ENCODE results near the gene GPC1. TPM values are rescaled to one million over a fixed set of nuclear protein-coding genes. Genes with fewer than 3 reads are reported as not detected.

GPC1 gene
- polyA plus RNA-seq, 1 experiment: 46.8 TPM

DNA sequence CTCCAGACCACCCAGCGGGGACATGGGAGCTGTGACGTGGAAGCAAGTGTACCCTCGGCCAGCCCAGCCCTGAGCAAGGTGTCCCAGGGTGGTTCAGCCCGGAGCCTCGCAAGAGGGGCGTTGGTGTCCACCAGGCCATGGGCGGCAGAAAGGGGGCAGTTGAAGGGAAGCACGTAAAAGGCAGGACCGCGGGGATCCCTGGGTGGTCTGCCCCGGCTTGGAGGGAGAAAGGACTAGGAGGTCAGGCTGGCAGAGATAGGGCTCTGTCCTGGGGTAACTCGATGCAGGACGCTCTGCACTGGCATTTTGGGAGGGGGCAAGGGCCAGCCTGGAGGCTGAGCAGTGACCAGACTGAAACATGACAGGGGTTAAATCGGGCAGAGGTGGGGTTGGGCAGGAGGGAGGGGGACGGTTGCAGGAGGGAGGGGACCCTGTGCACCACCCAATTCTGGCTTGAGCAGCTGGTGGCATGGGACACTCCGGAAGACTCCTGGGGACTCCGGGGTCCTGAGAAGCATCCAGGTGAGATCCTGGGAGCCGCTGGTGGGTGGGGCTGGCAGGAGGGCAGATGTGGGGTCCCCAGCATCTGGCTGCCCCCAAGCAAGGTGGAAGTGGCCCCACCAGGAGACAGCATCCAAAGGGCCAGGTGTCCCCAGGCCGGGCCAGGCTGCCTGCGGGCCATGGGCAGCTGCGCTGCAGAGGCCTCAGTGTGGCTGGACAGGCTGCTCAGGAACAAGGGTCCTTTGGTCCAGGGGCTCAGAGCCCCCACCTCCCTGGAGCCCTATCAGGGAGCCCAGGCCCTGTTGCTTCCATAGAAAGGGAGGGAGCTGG lies 46.8 kb upstream of the GPC1 start:
- H3K27ac ChIP-seq (ENCODE audit: low read depth, low read length): peak overlapping the region; percentile 92
- CTCF ChIA-PET: interaction anchor here (1.2 kb wide), 1 partner anchor 50 kb away, joined by 6 read pairs; no protein-coding TSS in a partner anchor
- TF ChIP-seq, protein P1, sequence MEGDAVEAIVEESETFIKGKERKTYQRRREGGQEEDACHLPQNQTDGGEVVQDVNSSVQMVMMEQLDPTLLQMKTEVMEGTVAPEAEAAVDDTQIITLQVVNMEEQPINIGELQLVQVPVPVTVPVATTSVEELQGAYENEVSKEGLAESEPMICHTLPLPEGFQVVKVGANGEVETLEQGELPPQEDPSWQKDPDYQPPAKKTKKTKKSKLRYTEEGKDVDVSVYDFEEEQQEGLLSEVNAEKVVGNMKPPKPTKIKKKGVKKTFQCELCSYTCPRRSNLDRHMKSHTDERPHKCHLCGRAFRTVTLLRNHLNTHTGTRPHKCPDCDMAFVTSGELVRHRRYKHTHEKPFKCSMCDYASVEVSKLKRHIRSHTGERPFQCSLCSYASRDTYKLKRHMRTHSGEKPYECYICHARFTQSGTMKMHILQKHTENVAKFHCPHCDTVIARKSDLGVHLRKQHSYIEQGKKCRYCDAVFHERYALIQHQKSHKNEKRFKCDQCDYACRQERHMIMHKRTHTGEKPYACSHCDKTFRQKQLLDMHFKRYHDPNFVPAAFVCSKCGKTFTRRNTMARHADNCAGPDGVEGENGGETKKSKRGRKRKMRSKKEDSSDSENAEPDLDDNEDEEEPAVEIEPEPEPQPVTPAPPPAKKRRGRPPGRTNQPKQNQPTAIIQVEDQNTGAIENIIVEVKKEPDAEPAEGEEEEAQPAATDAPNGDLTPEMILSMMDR (IDR thresholded peaks at IDR 0.05; ENCODE audit: low read depth, low read length): no peak
- POLR2A ChIA-PET: interaction anchor here (1.7 to 2.0 kb wide), 4 partner anchors 15 to 47 kb away, joined by 4 to 17 read pairs (median 8); partner anchors contain the start of gene GPC1
- DNase-seq (ENCODE audit: low read depth, low spot score): no peak
- H3K27me3 ChIP-seq (ENCODE audit: control insufficient read depth, insufficient read depth, low read length): no peaks in the 10 kb centered on the region
- H3K9me3 ChIP-seq (ENCODE audit: control insufficient read depth, insufficient read depth, low read length): peaks cover 8% of the 10 kb centered on the region; the same call in 1 of the 2 replicates
- no peak overlapping the region for H3K4me3 ChIP-seq (ENCODE audit: low read depth, low read length)

DNA sequence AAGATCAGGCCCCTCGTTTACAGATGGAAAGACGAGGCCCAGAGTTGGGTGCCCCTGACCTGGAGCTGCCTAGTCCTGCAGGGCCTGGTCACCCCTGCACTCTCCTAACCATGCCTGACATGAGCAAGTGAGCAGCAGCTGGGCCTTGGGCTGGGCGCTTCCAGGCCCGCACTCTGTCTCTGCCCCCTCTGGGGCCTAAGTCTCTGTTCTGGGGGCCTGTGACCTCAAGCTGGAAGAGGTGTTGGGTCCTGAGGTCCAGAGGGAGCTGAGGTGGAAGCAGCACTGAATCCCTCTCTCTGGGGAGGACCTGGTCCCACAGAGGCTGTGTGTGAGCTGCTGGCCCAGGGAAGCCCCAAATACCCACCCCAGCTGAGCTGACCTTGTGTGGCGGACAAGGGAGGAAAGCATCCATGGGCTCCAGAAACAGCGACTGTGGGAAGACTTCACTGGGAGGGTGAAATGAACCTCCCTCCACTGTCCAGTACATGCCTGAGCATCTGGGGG lies 46.1 kb upstream of the GPC1 start:
- no peak for DNase-seq (ENCODE audit: low read depth, low spot score)
- ChIA-PET CTCF (no interaction called here), POLR2A (no interaction called here)
- Histone ChIP-seq H3K9me3 (ENCODE audit: control insufficient read depth, insufficient read depth, low read length) (peaks cover 8% of the 10 kb centered on the region; the same call in 1 of the 2 replicates), H3K27ac (ENCODE audit: low read depth, low read length) (peak overlapping the region; percentile 11), H3K27me3 (ENCODE audit: control insufficient read depth, insufficient read depth, low read length) (no peaks in the 10 kb centered on the region), H3K4me3 (ENCODE audit: low read depth, low read length) (no peak overlapping the region)
- TF ChIP-seq, protein P1 (IDR thresholded peaks at IDR 0.05; ENCODE audit: low read depth, low read length): no peak

DNA sequence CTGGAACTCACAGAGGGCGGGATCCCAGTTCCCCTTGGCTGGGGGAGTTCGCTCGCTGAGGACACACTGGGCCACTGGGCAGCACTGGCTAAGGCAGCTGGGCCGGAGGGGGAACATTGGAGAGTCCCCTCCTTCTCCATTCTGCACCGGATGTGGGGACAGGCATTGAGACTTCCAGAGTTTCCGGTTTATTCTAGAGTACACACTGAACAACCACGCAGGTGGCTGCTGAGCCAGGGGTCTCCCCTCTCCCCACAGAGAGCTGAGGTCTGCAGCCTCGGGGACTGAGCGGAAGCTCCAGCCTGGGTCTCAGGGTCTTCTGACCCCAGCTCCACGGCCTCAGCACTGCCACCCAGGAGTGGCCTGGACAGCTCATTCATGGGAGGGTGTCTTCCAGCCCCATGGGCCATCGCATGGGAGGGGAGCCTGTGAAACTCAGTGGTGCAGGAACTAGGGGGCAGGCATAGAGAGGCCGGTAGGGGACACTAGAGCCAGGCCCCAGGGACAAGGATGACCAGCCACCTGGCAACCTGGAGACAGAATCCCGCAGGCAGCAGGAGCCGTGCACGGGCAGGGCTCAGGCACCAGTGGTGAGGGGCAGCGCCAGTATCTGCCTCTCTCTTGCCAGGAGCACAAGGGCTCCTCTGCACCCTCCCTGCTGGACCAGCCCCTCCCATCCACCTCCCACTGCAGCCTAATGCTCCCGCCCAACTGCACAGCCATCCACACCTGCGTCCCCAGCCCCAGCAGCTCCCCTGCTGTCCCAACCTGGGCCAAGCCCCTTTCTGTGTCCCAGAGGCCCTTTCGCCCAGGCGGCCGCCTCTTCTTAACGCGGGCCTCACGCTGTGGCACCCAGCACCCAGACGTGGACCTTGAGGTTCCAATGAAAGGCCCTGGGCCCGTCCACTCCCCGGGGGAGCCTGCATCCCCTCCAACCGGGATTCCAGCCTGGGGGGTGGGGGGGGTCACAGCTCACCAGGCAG lies 45.1 kb upstream of the GPC1 start:
- H3K27me3 ChIP-seq (ENCODE audit: control insufficient read depth, insufficient read depth, low read length): no peaks in the 10 kb centered on the region
- ChIA-PET CTCF (interaction anchor here (0.6 kb wide), 1 partner anchor 197 kb away, joined by 3 read pairs; no protein-coding TSS in a partner anchor), POLR2A (no interaction called here)
- H3K27ac ChIP-seq (ENCODE audit: low read depth, low read length): no peak overlapping the region
- H3K9me3 ChIP-seq (ENCODE audit: control insufficient read depth, insufficient read depth, low read length): peaks cover 5% of the 10 kb centered on the region; the same call in 1 of the 2 replicates
- TF ChIP-seq, protein P1 (IDR thresholded peaks at IDR 0.05; ENCODE audit: low read depth, low read length): no peak
- no peak overlapping the region for H3K4me3 ChIP-seq (ENCODE audit: low read depth, low read length)
- DNase-seq (ENCODE audit: low read depth, low spot score): no peak

DNA sequence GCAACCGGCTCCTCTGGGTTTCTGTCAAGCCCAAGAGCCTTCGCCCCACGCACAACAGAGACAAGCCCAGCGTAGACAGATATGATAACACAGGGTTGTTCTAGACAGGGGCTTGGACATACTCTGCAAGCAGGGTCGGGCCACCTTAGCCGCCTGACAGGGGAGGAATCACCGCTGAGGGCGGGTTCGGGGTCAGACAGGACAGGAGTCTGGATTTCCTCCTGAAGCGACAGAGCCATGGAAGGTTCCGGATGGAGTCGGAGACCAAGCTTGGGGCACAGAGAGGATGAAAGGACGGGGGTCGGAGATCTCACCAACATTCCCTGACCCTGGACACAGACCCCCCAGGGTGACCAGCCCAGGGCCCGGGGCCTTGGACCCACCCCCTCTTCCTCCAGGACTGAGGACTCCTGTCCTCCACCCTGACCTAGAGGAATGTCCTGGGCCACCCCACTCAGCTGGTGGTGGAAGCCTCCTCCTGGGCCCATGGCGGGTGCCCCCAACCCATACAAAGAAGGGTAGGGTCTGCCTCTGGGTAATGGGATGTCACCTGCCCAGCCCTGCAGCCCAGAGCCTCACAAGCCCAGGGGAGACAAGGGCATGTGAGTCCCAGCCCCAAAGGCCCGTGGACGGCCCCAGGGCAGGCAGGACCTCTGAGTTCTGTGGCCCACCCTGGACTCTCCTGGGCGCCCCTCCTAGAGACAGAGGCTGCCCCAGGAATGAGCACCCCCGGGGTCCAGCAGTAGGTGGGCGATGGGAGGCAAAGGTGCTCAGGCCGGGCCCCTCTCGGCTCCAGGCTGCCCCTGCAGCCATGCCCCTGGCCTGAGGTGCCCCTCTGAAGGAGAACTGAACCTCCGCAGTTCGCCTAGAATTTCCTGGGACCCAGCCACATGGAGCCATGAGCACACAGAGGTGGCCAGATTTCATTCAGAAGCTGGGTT lies 44.1 kb upstream of the GPC1 start:
- POLR2A ChIA-PET: no interaction called here
- no peak for DNase-seq (ENCODE audit: low read depth, low spot score)

More for the DNA sequence above, 44.1 kb upstream of the GPC1 start:
- TF ChIP-seq, protein P1 (IDR thresholded peaks at IDR 0.05; ENCODE audit: low read depth, low read length): no peak
- H3K27ac ChIP-seq (ENCODE audit: low read depth, low read length): no peak overlapping the region
- no peaks in the 10 kb centered on the region; the same call in 1 of the 2 replicates for H3K9me3 ChIP-seq (ENCODE audit: control insufficient read depth, insufficient read depth, low read length)
- CTCF ChIA-PET: interaction anchor here (0.6 kb wide), 1 partner anchor 198 kb away, joined by 3 read pairs; no protein-coding TSS in a partner anchor
- no peak overlapping the region for H3K4me3 ChIP-seq (ENCODE audit: low read depth, low read length)
- H3K27me3 ChIP-seq (ENCODE audit: control insufficient read depth, insufficient read depth, low read length): no peaks in the 10 kb centered on the region

Data from AG04450 (cell line).